Fibroblast of lung (primary cell): ENCODE results near the gene NR2F1-AS1.

Experiments used
- EZH2 ChIP-seq: IDR thresholded peaks from 2 replicates; pipeline ENCODE4 v1.5.1; 2012; ENCODE audit warnings: low read length, control low read depth, mild to moderate bottlenecking; ENCODE audit errors: missing control alignments
- TF ChIP-seq, protein P1 (sequence below), 2 donors: IDR thresholded peaks in 1 of 2; conservative IDR thresholded peaks in 1 of 2; 1 replicate in 1 of 2; 2 replicates in 1 of 2; pipeline ENCODE4 v1.5.1; 2011 to 2012; ENCODE audit warnings: low read length in 2 of 2, control low read depth in 1 of 2, inconsistent platforms in 1 of 2, low read depth in 1 of 2, mild to moderate bottlenecking in 1 of 2

- TF ChIP-seq, protein P1, sequence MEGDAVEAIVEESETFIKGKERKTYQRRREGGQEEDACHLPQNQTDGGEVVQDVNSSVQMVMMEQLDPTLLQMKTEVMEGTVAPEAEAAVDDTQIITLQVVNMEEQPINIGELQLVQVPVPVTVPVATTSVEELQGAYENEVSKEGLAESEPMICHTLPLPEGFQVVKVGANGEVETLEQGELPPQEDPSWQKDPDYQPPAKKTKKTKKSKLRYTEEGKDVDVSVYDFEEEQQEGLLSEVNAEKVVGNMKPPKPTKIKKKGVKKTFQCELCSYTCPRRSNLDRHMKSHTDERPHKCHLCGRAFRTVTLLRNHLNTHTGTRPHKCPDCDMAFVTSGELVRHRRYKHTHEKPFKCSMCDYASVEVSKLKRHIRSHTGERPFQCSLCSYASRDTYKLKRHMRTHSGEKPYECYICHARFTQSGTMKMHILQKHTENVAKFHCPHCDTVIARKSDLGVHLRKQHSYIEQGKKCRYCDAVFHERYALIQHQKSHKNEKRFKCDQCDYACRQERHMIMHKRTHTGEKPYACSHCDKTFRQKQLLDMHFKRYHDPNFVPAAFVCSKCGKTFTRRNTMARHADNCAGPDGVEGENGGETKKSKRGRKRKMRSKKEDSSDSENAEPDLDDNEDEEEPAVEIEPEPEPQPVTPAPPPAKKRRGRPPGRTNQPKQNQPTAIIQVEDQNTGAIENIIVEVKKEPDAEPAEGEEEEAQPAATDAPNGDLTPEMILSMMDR (conservative IDR thresholded peaks at IDR 0.05 in 1 of 2, IDR thresholded peaks at IDR 0.05 in 1 of 2; ENCODE audit: low read depth in 1 of 2, low read length in 2 of 2), result no peak
- TF ChIP-seq EZH2, result no peak
Measured at GRCh38 chr5:93378073-93378472, 202.9 kb downstream of the NR2F1-AS1 start.
